Erythroblast (primary cell): Measurements from ENCODE around the gene FTO.
"Not testable (repeated sequence)": the region's sequence is repeated elsewhere in the genome, so short reads cannot be mapped to it uniquely, and the experiment has no call there.

Experiments used
- DNase-seq, 2 experiments: peaks; one replicate each; lab custom pipeline; 2025; lab: John Stamatoyannopoulos, UW
- GATA1 ChIP-seq: IDR thresholded peaks from 2 replicates; pipeline ENCODE4 v1.6.1; 2011; ENCODE audit warnings: low read depth, mild to moderate bottlenecking, control low read depth, low read length, moderate library complexity
- POLR2A ChIP-seq: IDR thresholded peaks from 2 replicates; pipeline ENCODE4 v1.6.1; 2011; ENCODE audit warnings: mild to moderate bottlenecking, low read length

FTO gene

GRCh38 chr16:54171626-54172537, 467.9 kb downstream of the FTO start:
- TF ChIP-seq POLR2A (no peak), GATA1 (no peak)
- DNase-seq, result no peak

- no peak for DNase-seq
- TF ChIP-seq POLR2A (no peak), GATA1 (no peak)
These were observed 469.5 kb downstream of the FTO start for GRCh38 chr16:54173490-54173889.

GRCh38 chr16:54174201-54174600, 470.2 kb downstream of the FTO start:
- no peak for DNase-seq
- TF ChIP-seq POLR2A (no peak), GATA1 (no peak)

GRCh38 chr16:54174750-54175149, 470.8 kb downstream of the FTO start:
- TF ChIP-seq POLR2A (no peak), GATA1 (no peak)
- DNase-seq, result no peak

- no peak for DNase-seq
- TF ChIP-seq POLR2A (no peak), GATA1 (no peak)
These were observed 471.2 kb downstream of the FTO start for GRCh38 chr16:54175169-54175551.

- TF ChIP-seq POLR2A (no peak), GATA1 (no peak)
- DNase-seq, result no peak
These were observed 471.8 kb downstream of the FTO start for GRCh38 chr16:54175552-54176375.

GRCh38 chr16:54176376-54176901, 472.5 kb downstream of the FTO start:
- TF ChIP-seq GATA1, result no peak
- TF ChIP-seq POLR2A, result no peak
- DNase-seq, result no peak

- DNase-seq, result no peak
- no peak for TF ChIP-seq GATA1
These were observed 473.3 kb downstream of the FTO start for GRCh38 chr16:54177052-54177861.

GRCh38 chr16:54177862-54178477, 474.0 kb downstream of the FTO start:
- TF ChIP-seq GATA1, result no peak
- no peak for TF ChIP-seq POLR2A

GRCh38 chr16:54178478-54178976, 474.6 kb downstream of the FTO start:
- TF ChIP-seq POLR2A, result no peak
- TF ChIP-seq GATA1, result no peak

More at GRCh38 chr16:54177862-54178477, 474.0 kb downstream of the FTO start:
- no peak for DNase-seq

GRCh38 chr16:54180421-54181359, 476.7 kb downstream of the FTO start:
- no peak for DNase-seq
- no peak for TF ChIP-seq GATA1
- TF ChIP-seq POLR2A, result no peak

More at GRCh38 chr16:54178478-54178976, 474.6 kb downstream of the FTO start:
- DNase-seq, result no peak

- DNase-seq, result not testable (repeated sequence)
These were observed 477.9 kb downstream of the FTO start for GRCh38 chr16:54181683-54182329.

GRCh38 chr16:54185045-54185444, 481.1 kb downstream of the FTO start:
- no peak for DNase-seq
- TF ChIP-seq GATA1, result no peak
- no peak for TF ChIP-seq POLR2A
